Activated CD4-positive, alpha-beta T cell treated with anti-CD3 and anti-CD28 coated beads, Interleukin-2, amount 10 ng/mL, durations not matched to agents 7 days and 5 days (primary cell): ENCODE measurements around the gene SH3PXD2A. TPM values are rescaled to one million over a fixed set of nuclear protein-coding genes. Genes with fewer than 3 reads are reported as not detected.
A peak's percentile ranks its signal among the peaks of the same experiment; 100 is the strongest.

Experiments
- CTCF ChIA-PET: fragments of 350-600 bp; sonication (Branson Sonifier 250); formaldehyde crosslinking; loops from one replicate; lab custom pipeline; 2021; ENCODE audit warnings: antibody characterized with exemption; lab: Charles Lee
- POLR2A ChIA-PET: fragments of 350-600 bp; sonication (Branson Sonifier 250); formaldehyde crosslinking; loops from one replicate; lab custom pipeline; 2021; ENCODE audit warnings: antibody characterized with exemption; lab: Charles Lee
- DNase-seq: peaks from one replicate; pipeline ENCODE4 v3.0.0-alpha.2; 2020
- H3K27ac Mint-ChIP-seq: one replicate; pipeline ENCODE4 v1.8.0; 2021; ENCODE audit warnings: mild to moderate bottlenecking, moderate library complexity, mixed read lengths
- H3K27me3 Mint-ChIP-seq: one replicate; pipeline ENCODE4 v1.8.0; 2021; ENCODE audit warnings: mixed read lengths
- H3K36me3 Mint-ChIP-seq: one replicate; pipeline ENCODE4 v1.8.0; 2021; ENCODE audit warnings: low read depth, mixed read lengths
- H3K4me1 Mint-ChIP-seq: one replicate; pipeline ENCODE4 v1.8.0; 2021; ENCODE audit warnings: mixed read lengths
- H3K4me3 Mint-ChIP-seq: one replicate; pipeline ENCODE4 v1.8.0; 2021; ENCODE audit warnings: mild to moderate bottlenecking, moderate library complexity, mixed read lengths
- H3K9me3 Mint-ChIP-seq: one replicate; pipeline ENCODE4 v1.8.0; 2021; ENCODE audit warnings: mixed read lengths
- total RNA-seq, 2 experiments: library from RNA; stranded (reverse); gene quantifications; one replicate each; pipeline ENCODE4 v1.2.3, GENCODE V29; 2021

Gene SH3PXD2A
- total RNA-seq, 2 experiments from 2014 or later, result 11.9 to 12.7 TPM

DNA sequence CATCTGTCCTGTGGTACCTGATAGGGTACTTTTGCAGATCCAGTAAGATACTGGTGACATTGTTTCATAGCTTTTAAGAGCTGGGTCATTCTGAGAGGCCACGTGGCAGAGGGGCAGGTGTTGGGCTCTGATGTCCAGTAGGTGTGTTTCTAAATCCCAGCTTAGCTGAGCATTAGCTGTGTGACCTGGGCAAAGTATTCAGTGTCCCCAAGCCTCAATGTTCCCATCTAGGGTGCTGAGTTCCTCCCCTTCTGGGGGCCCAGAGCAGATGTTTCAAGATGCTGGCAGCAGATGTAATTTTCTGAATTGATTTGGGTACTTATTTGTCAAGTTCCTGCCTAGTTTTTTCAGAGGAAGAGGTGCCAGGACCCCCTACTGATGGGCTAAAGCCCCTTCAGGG lies 309.0 kb downstream of the SH3PXD2A start:
- Mint-ChIP-seq H3K4me1 (peaks cover 13% of the 10 kb centered on the region), H3K36me3 (no peaks in the 10 kb centered on the region), H3K4me3 (no peak overlapping the region), H3K27ac (no peak overlapping the region), H3K9me3 (no peaks in the 10 kb centered on the region), H3K27me3 (peaks cover 10% of the 10 kb centered on the region)
- ChIA-PET POLR2A (no interaction called here), CTCF (interaction anchor here (0.9 to 2.8 kb wide), 3 partner anchors 11 to 18 kb away, joined by 3 to 11 read pairs (median 9); no protein-coding TSS in a partner anchor)
- DNase-seq, result no peak

DNA sequence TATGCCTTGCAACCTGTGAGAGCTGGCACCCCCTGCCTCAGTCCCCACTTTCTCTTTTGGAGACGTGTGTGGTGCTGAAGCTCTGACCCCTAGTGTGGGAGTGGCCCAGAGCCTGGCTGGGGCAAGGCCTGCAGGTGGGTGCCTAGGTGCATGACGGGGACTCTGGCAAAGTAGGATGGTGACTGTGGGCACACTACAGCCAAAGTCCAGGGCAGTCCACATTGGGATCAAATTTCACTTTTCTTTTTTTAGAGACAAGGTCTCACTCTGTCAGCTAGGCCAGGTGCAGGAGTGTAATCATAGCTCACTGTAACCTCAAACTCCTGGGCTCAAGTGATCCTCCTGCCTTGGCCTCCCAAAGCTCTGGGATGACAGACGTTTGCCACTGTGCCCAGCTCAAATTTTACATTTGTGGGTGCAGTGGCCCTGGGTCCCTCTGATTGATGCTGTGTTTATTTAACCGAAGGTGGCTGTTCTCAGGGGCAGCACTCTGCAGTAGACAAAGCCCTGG lies 309.6 kb downstream of the SH3PXD2A start:
- POLR2A ChIA-PET, result no interaction called here
- H3K27ac Mint-ChIP-seq, result no peak overlapping the region

DNA sequence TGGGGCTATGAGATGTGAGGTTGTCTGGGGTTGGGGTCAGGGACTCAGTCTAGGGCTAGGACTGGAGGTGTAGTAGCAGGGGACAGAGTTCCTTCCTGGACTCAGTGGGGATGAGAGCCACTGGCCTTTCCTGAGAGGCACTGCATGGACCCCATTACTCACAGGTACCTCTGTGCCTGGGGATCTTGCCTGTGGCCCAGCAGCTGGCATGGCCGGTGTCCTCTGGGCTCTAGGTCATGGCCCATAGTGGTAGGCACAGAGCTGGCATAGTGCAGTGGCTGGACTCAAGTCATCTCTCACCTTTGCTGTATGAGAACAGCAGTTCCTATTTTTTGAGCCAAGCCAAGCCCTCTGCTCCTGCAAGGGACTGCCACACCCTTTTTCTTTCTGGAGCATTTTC lies 310.0 kb downstream of the SH3PXD2A start:
- no peaks in the 10 kb centered on the region for H3K36me3 Mint-ChIP-seq
- peaks cover 13% of the 10 kb centered on the region for H3K4me1 Mint-ChIP-seq
- ChIA-PET POLR2A (no interaction called here), CTCF (interaction anchor here (2.8 kb wide), 1 partner anchor 10 kb away, joined by 11 read pairs; no protein-coding TSS in a partner anchor)
- DNase-seq, result no peak
- no peaks in the 10 kb centered on the region for H3K9me3 Mint-ChIP-seq
- H3K4me3 Mint-ChIP-seq, result no peak overlapping the region
- no peak overlapping the region for H3K27ac Mint-ChIP-seq
- peaks cover 15% of the 10 kb centered on the region for H3K27me3 Mint-ChIP-seq

More for the DNA sequence above, 309.6 kb downstream of the SH3PXD2A start:
- Mint-ChIP-seq H3K36me3 (no peaks in the 10 kb centered on the region), H3K4me3 (no peak overlapping the region), H3K9me3 (no peaks in the 10 kb centered on the region), H3K4me1 (peaks cover 13% of the 10 kb centered on the region), H3K27me3 (peaks cover 14% of the 10 kb centered on the region)
- CTCF ChIA-PET, result interaction anchor here (2.8 kb wide), 1 partner anchor 10 kb away, joined by 11 read pairs; no protein-coding TSS in a partner anchor
- DNase-seq, result no peak

DNA sequence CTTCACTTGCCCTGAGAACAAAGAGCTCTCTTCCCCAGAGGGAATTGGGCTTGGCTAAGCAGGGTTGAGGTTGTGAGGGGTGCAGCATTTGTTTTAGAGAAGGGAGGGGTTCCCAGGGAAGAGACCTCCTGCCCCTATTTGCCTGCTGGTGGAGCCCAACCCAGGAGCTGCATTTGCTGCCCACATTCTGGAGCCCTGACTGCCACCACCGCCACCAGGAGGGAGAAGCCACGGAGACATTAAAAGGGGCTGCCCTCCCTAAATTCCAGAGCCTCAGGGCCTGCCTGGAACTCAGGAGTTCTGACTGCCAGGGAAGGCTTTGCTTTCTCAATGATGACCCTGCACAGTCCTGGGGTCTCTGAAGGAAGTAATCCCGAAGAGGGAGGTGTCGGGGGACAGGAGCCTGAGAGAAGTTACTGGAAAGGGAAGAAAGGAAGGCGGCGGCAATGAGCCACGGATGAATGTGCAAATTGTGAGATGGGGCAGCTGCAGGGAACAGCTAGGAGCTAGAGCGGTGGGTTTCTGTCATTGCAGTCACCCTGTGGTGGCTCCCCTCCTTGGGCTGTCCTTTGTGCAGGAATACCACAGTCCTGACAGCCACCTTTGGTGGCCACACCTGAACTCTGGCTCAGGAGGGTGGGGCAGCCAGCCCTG lies 310.6 kb downstream of the SH3PXD2A start:
- Mint-ChIP-seq H3K9me3 (no peaks in the 10 kb centered on the region), H3K36me3 (no peaks in the 10 kb centered on the region), H3K27ac (peak overlapping the region; percentile 13), H3K4me1 (peaks cover 13% of the 10 kb centered on the region), H3K4me3 (no peak overlapping the region), H3K27me3 (peaks cover 13% of the 10 kb centered on the region)
- CTCF ChIA-PET, result interaction anchor here (2.8 kb wide), 1 partner anchor 9 kb away, joined by 11 read pairs; no protein-coding TSS in a partner anchor
- no peak for DNase-seq
- POLR2A ChIA-PET, result no interaction called here

Other genes with a start within 250 kb of the SH3PXD2A start
- gene STN1, start 62.6 kb upstream of the SH3PXD2A start, total RNA-seq, result 10 to 100 TPM; 46.5 to 50.9 TPM
- gene SLK, start 111.6 kb upstream of the SH3PXD2A start, total RNA-seq, result 10 to 100 TPM; 31.5 to 32.4 TPM
- not detected for gene COL17A1, start 230.3 kb upstream of the SH3PXD2A start, total RNA-seq